Fibroblast of skin of left quadriceps (primary cell): ENCODE measurements around the gene TLE3.
"Not testable (repeated sequence)": the region's sequence is repeated elsewhere in the genome, so short reads cannot be mapped to it uniquely, and the experiment has no call there.

ENCODE experiments used
- DNase-seq, 2 experiments: peaks; one replicate each; pipeline ENCODE4 v3.0.0-alpha.2; 2013; ENCODE audit warnings: low read depth in 2 of 2

TLE3 gene

GRCh38 chr15:70126362-70126761, 28.6 kb upstream of the TLE3 start:
- DNase-seq, result no peak

GRCh38 chr15:70125605-70126004, 27.9 kb upstream of the TLE3 start:
- DNase-seq, result no peak

GRCh38 chr15:70121624-70122302, 24.0 kb upstream of the TLE3 start:
- DNase-seq, result peak; percentile 75 to 78

- no peak for DNase-seq
These were observed 23.4 kb upstream of the TLE3 start for GRCh38 chr15:70120958-70121623.

GRCh38 chr15:70119911-70120508, 22.3 kb upstream of the TLE3 start:
- DNase-seq, result no peak

- no peak for DNase-seq
These were observed 20.9 kb upstream of the TLE3 start for GRCh38 chr15:70118599-70118998.

GRCh38 chr15:70116317-70116716, 18.6 kb upstream of the TLE3 start:
- no peak for DNase-seq

GRCh38 chr15:70114221-70114620, 16.5 kb upstream of the TLE3 start:
- DNase-seq, result no peak

GRCh38 chr15:70113304-70113700, 15.6 kb upstream of the TLE3 start:
- no peak for DNase-seq

- DNase-seq, result not testable (repeated sequence)
These were observed 15.0 kb upstream of the TLE3 start for GRCh38 chr15:70112572-70113303.

GRCh38 chr15:70112074-70112395, 14.3 kb upstream of the TLE3 start:
- no peak for DNase-seq

GRCh38 chr15:70111203-70112073, 13.7 kb upstream of the TLE3 start:
- peak; percentile 79 to 83 for DNase-seq

- no peak for DNase-seq
These were observed 12.3 kb upstream of the TLE3 start for GRCh38 chr15:70109978-70110377.

GRCh38 chr15:70109531-70109930, 11.8 kb upstream of the TLE3 start:
- no peak for DNase-seq

GRCh38 chr15:70103880-70104626, 6.3 kb upstream of the TLE3 start:
- no peak for DNase-seq

- DNase-seq, result no peak
These were observed 5.1 kb upstream of the TLE3 start for GRCh38 chr15:70102827-70103226.

GRCh38 chr15:70101459-70102113, 3.9 kb upstream of the TLE3 start:
- peak; percentile 97 for DNase-seq

GRCh38 chr15:70100474-70101341, 3.0 kb upstream of the TLE3 start:
- DNase-seq, result peak in 1 of 2 experiments; percentile 66

GRCh38 chr15:70099967-70100473, 2.3 kb upstream of the TLE3 start:
- DNase-seq, result no peak
